CD14-positive monocyte (primary cell): Measurements from ENCODE around the gene GTF3C5. TPM values are rescaled to one million over a fixed set of nuclear protein-coding genes. Genes with fewer than 3 reads are reported as not detected.

Experiments
- DNase-seq, 3 donors: peaks; one replicate each; pipeline ENCODE4 v3.0.0-alpha.2; 2011 to 2022
- H2AFZ ChIP-seq: 2 replicates; pipeline ENCODE4 v1.6.0; 2012; ENCODE audit warnings: mild to moderate bottlenecking, low read depth, low read length, inconsistent platforms; ENCODE audit not compliant: insufficient read depth, poor library complexity, severe bottlenecking
- H3K27ac ChIP-seq, 2 donors: 1 replicate in 1 of 2; 2 replicates in 1 of 2; pipeline ENCODE4 v1.5.1; 2012 to 2013; ENCODE audit warnings: low read length in 2 of 2, control low read depth in 1 of 2, inconsistent platforms in 1 of 2, low read depth in 1 of 2, mild to moderate bottlenecking in 1 of 2
- H3K27me3 ChIP-seq, 2 donors: one replicate each; pipeline versions ENCODE4 v1.6.0 to v1.6.1; 2011 to 2013; ENCODE audit warnings: low read length in 2 of 2; ENCODE audit not compliant: control insufficient read depth in 2 of 2, insufficient read depth in 2 of 2
- H3K36me3 ChIP-seq, 2 donors: replicated peaks in 1 of 2; 1 replicate in 1 of 2; 2 replicates in 1 of 2; pipeline versions ENCODE4 v1.5.1 to v1.6.1; 2012 to 2013; ENCODE audit warnings: low read length in 2 of 2, control low read depth in 1 of 2, inconsistent platforms in 1 of 2, mild to moderate bottlenecking in 1 of 2; ENCODE audit not compliant: insufficient read depth in 2 of 2, control insufficient read depth in 1 of 2
- H3K4me1 ChIP-seq, 2 donors: 1 replicate in 1 of 2; 2 replicates in 1 of 2; pipeline versions ENCODE4 v1.5.1 to v1.6.1; 2012 to 2013; ENCODE audit warnings: low read length in 2 of 2, control low read depth in 1 of 2, inconsistent platforms in 1 of 2, mild to moderate bottlenecking in 1 of 2, moderate library complexity in 1 of 2; ENCODE audit not compliant: insufficient read depth in 2 of 2, control insufficient read depth in 1 of 2
- H3K4me2 ChIP-seq: replicated peaks from 2 replicates; pipeline ENCODE3; 2012; ENCODE audit warnings: low read length, moderate library complexity, mild to moderate bottlenecking; ENCODE audit not compliant: poor library complexity, severe bottlenecking; ENCODE audit errors: extremely low read depth
- H3K4me3 ChIP-seq, 3 experiments: fragments of 200-600 bp in 1 of 3; sonication (generic) in 1 of 3; replicated peaks in 1 of 3; 1 replicate in 2 of 3; 2 replicates in 1 of 3; pipeline ENCODE4 v1.5.1; 2011 to 2013; ENCODE audit warnings: low read length in 3 of 3, mild to moderate bottlenecking in 3 of 3, control low read depth in 2 of 3, low read depth in 2 of 3, inconsistent platforms in 1 of 3, moderate library complexity in 1 of 3
- H3K79me2 ChIP-seq: 2 replicates; pipeline ENCODE4 v1.6.0; 2012; ENCODE audit warnings: mild to moderate bottlenecking, control low read depth, inconsistent platforms, low read length, moderate library complexity; ENCODE audit not compliant: insufficient read depth
- H3K9ac ChIP-seq: 2 replicates; pipeline ENCODE4 v1.6.0; 2017; ENCODE audit warnings: low read length, mild to moderate bottlenecking; ENCODE audit not compliant: insufficient read depth, poor library complexity, severe bottlenecking
- H3K9me3 ChIP-seq, 2 donors: replicated peaks in 1 of 2; 1 replicate in 1 of 2; 2 replicates in 1 of 2; pipeline versions ENCODE4 v1.5.1 to v1.6.1; 2012 to 2013; ENCODE audit warnings: low read length in 2 of 2, control low read depth in 1 of 2; ENCODE audit not compliant: control insufficient read depth in 1 of 2, insufficient read depth in 1 of 2
- H4K20me1 ChIP-seq: 2 replicates; pipeline ENCODE4 v1.6.0; 2012; ENCODE audit warnings: mild to moderate bottlenecking, low read length, control low read depth, moderate library complexity; ENCODE audit not compliant: insufficient read depth
- H3K27ac Mint-ChIP-seq, 7 donors: one replicate each; pipeline ENCODE4 v1.8.0; 2020; ENCODE audit warnings: mild to moderate bottlenecking in 7 of 7, mixed read lengths in 7 of 7, moderate library complexity in 6 of 7, inconsistent platforms in 2 of 7
- H3K27me3 Mint-ChIP-seq, 3 donors: one replicate each; pipeline ENCODE4 v1.8.0; 2021 to 2022; ENCODE audit warnings: low read depth in 3 of 3, mild to moderate bottlenecking in 3 of 3, mixed read lengths in 3 of 3, moderate library complexity in 3 of 3, inconsistent platforms in 1 of 3
- H3K36me3 Mint-ChIP-seq, 2 donors: one replicate each; pipeline ENCODE4 v1.8.0; 2020; ENCODE audit warnings: mixed read lengths in 2 of 2, inconsistent platforms in 1 of 2, mild to moderate bottlenecking in 1 of 2
- H3K4me1 Mint-ChIP-seq: one replicate; pipeline ENCODE4 v1.8.0; 2020; ENCODE audit warnings: mild to moderate bottlenecking, mixed read lengths
- H3K4me3 Mint-ChIP-seq, 2 donors: one replicate each; pipeline ENCODE4 v1.8.0; 2020; ENCODE audit warnings: mild to moderate bottlenecking in 2 of 2, mixed read lengths in 2 of 2, moderate library complexity in 1 of 2
- H3K9me3 Mint-ChIP-seq, 7 donors: one replicate each; pipeline ENCODE4 v1.8.0; 2020 to 2022; ENCODE audit warnings: mixed read lengths in 7 of 7, mild to moderate bottlenecking in 6 of 7, moderate library complexity in 6 of 7, inconsistent platforms in 2 of 7
- CTCF ChIP-seq: fragments of 200-600 bp; IDR thresholded peaks from one replicate; pipeline ENCODE4 v1.8.0; 2022; ENCODE audit warnings: antibody characterized with exemption, mild to moderate bottlenecking
- WGBS: methylation state at CpG from one replicate; pipeline ENCODE4 v1.1.5; 2013; ENCODE audit warnings: missing lambda C conversion rate; ENCODE audit not compliant: insufficient coverage; 5-methylcytosine and 5-hydroxymethylcytosine counted together
- intact Hi-C, 2 donors: fragments of 100-400 bp; cut with micrococcal nuclease; formaldehyde crosslinking; loops; one replicate each; pipeline versions ENCODE4 v1.15.0 to v1.15.1; 2023
- polyA plus RNA-seq, 3 donors: library from polyadenylated mRNA; depleted of rRNA in 1 of 3; unstranded in 2 of 3; stranded (reverse) in 1 of 3; fragments of 300-500 nt in 2 of 3; fragments of >200 nt in 1 of 3; fragmentation: Illumina TruSeq in 2 of 3; gene quantifications; 1 replicate in 2 of 3; 2 replicates in 1 of 3; pipeline ENCODE4 v1.2.3, GENCODE V29; 2012 to 2021

The GTF3C5 gene
- polyA plus RNA-seq, 3 donors: 21.3 to 75.6 (median 24.4) TPM

GRCh38 chr9:133009906-133010582, 20.8 kb upstream of the GTF3C5 start:
- Histone ChIP-seq H3K4me3 (no peak overlapping the region), H3K27ac (no peak overlapping the region), H3K36me3 (no peaks in the 10 kb centered on the region), H3K9me3 (no peaks in the 10 kb centered on the region), H3K4me1 (peaks cover 1 to 2% of the 10 kb centered on the region in 2 donors), H2AFZ (no peak overlapping the region), H3K4me2 (no peak overlapping the region), H3K9ac (no peak overlapping the region), H3K27me3 (no peaks in the 10 kb centered on the region), H3K79me2 (no peaks in the 10 kb centered on the region), H4K20me1 (no peaks in the 10 kb centered on the region)
- intact Hi-C loops: no loop called here
- peaks cover 2 to 4% (median 3%) of the 10 kb centered on the region in 3 donors for H3K27me3 Mint-ChIP-seq
- WGBS: no CpG with 5 or more reads among the region's 5 CpGs
- no peak for TF ChIP-seq CTCF
- H3K9me3 Mint-ChIP-seq: peaks cover 2 to 17% (median 6%) of the 10 kb centered on the region in 7 donors
- H3K36me3 Mint-ChIP-seq: no peaks in the 10 kb centered on the region
- H3K4me3 Mint-ChIP-seq: no peak overlapping the region
- H3K4me1 Mint-ChIP-seq: peaks cover 4% of the 10 kb centered on the region
- no peak overlapping the region for H3K27ac Mint-ChIP-seq
- no peak for DNase-seq

- peaks cover 0 to 3% (median 2%) of the 10 kb centered on the region in 3 donors for H3K27me3 Mint-ChIP-seq
- Histone ChIP-seq H3K27ac (no peak overlapping the region), H3K36me3 (no peaks in the 10 kb centered on the region), H3K27me3 (no peaks in the 10 kb centered on the region), H3K9ac (no peak overlapping the region), H3K79me2 (no peaks in the 10 kb centered on the region), H4K20me1 (no peaks in the 10 kb centered on the region), H3K4me2 (no peak overlapping the region), H3K4me1 (no peaks in the 10 kb centered on the region), H2AFZ (no peak overlapping the region), H3K4me3 (no peak overlapping the region), H3K9me3 (no peaks in the 10 kb centered on the region)
- TF ChIP-seq CTCF: no peak
- no CpG with 5 or more reads among the region's 5 CpGs for WGBS
- no peaks in the 10 kb centered on the region for H3K4me1 Mint-ChIP-seq
- no peak overlapping the region for H3K27ac Mint-ChIP-seq
- no peak overlapping the region for H3K4me3 Mint-ChIP-seq
- intact Hi-C loops: no loop called here
- no peaks in the 10 kb centered on the region for H3K36me3 Mint-ChIP-seq
- H3K9me3 Mint-ChIP-seq: peaks cover 5 to 28% (median 21%) of the 10 kb centered on the region in 7 donors
- DNase-seq: no peak
These were observed 16.1 kb upstream of the GTF3C5 start for GRCh38 chr9:133014696-133015095.
